Measurements from ENCODE around the gene VSTM2L.

The VSTM2L gene

GRCh38 chr20:37899105-37900045 lies 3.6 kb upstream of the VSTM2L start:
- DNase-seq (ENCODE audit: low read depth) = no peak

- DNase-seq (ENCODE audit: low read depth) = no peak
These were observed 1.7 kb upstream of the VSTM2L start for GRCh38 chr20:37901240-37901639.

GRCh38 chr20:37901654-37902503 lies 1.0 kb upstream of the VSTM2L start:
- DNase-seq (ENCODE audit: low read depth) = no peak

GRCh38 chr20:37903317-37904007 lies 535 bp downstream of the VSTM2L start:
- DNase-seq (ENCODE audit: low read depth) = no peak

GRCh38 chr20:37904008-37904642 lies 1.2 kb downstream of the VSTM2L start:
- no peak for DNase-seq (ENCODE audit: low read depth)

- no peak for DNase-seq (ENCODE audit: low read depth)
These were observed 2.0 kb downstream of the VSTM2L start for GRCh38 chr20:37904845-37905373.

- no peak for DNase-seq (ENCODE audit: low read depth)
These were observed 3.0 kb downstream of the VSTM2L start for GRCh38 chr20:37905671-37906613.

GRCh38 chr20:37907330-37907676 lies 4.4 kb downstream of the VSTM2L start:
- no peak for DNase-seq (ENCODE audit: low read depth)

- DNase-seq (ENCODE audit: low read depth) = no peak
These were observed 4.9 kb downstream of the VSTM2L start for GRCh38 chr20:37907677-37908401.

GRCh38 chr20:37911261-37911660 lies 8.3 kb downstream of the VSTM2L start:
- DNase-seq (ENCODE audit: low read depth) = no peak

- DNase-seq (ENCODE audit: low read depth) = no peak
These were observed 8.9 kb downstream of the VSTM2L start for GRCh38 chr20:37911838-37912281.

GRCh38 chr20:37912874-37913273 lies 9.9 kb downstream of the VSTM2L start:
- DNase-seq (ENCODE audit: low read depth) = no peak

- DNase-seq (ENCODE audit: low read depth) = no peak
These were observed 10.8 kb downstream of the VSTM2L start for GRCh38 chr20:37913567-37914366.

- no peak for DNase-seq (ENCODE audit: low read depth)
These were observed 11.4 kb downstream of the VSTM2L start for GRCh38 chr20:37914367-37914671.

- DNase-seq (ENCODE audit: low read depth) = no peak
These were observed 11.9 kb downstream of the VSTM2L start for GRCh38 chr20:37914672-37915433.

GRCh38 chr20:37915434-37915787 lies 12.5 kb downstream of the VSTM2L start:
- no peak for DNase-seq (ENCODE audit: low read depth)

- no peak for DNase-seq (ENCODE audit: low read depth)
These were observed 13.1 kb downstream of the VSTM2L start for GRCh38 chr20:37915800-37916570.

- no peak for DNase-seq (ENCODE audit: low read depth)
These were observed 14.5 kb downstream of the VSTM2L start for GRCh38 chr20:37917461-37917860.

All from stimulated activated CD4-positive, alpha-beta T cell treated with anti-CD3 and anti-CD28 coated beads, Interleukin-2, amount 100 ng/mL, for 4 hours (primary cell).